ENCODE measurements around the gene KHDRBS2. TPM values are rescaled to one million over a fixed set of nuclear protein-coding genes. Genes with fewer than 3 reads are reported as not detected.

The KHDRBS2 gene
- total RNA-seq, 1 donor from 2014 or later, result 6.9 TPM

DNA sequence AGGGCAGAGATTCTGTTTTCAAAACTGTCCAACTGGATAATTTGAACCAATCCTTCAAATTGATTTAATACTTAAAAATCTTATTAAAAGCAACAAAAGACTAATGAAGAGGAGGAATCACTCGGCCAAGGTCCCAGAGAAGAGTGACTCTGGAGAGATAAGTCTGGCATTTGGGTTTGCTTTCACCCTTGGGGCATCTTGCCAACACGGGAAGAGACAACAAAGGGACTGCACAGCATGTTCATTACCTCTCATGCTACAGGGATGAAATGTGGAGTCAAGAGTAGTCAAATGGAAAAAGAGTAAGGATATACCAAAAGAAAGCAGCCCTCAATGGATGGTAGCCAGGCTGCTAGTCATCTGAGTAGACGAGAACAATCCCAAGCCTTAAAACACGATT is 68.2 kb downstream of the KHDRBS2 start:
- H3K4me3 Mint-ChIP-seq, result no peak overlapping the region
- H3K4me1 Mint-ChIP-seq, result peaks cover 3% of the 10 kb centered on the region
- no peaks in the 10 kb centered on the region for H3K27me3 Mint-ChIP-seq
- ATAC-seq (ENCODE audit: low read depth) (no peak), DNase-seq (no peak)
- ChIA-PET CTCF (no interaction called here), POLR2A (no interaction called here)
- peaks cover 10% of the 10 kb centered on the region for H3K36me3 Mint-ChIP-seq (ENCODE audit: low read depth)
- H3K27ac Mint-ChIP-seq, result no peak overlapping the region
- TF ChIP-seq, protein P1, sequence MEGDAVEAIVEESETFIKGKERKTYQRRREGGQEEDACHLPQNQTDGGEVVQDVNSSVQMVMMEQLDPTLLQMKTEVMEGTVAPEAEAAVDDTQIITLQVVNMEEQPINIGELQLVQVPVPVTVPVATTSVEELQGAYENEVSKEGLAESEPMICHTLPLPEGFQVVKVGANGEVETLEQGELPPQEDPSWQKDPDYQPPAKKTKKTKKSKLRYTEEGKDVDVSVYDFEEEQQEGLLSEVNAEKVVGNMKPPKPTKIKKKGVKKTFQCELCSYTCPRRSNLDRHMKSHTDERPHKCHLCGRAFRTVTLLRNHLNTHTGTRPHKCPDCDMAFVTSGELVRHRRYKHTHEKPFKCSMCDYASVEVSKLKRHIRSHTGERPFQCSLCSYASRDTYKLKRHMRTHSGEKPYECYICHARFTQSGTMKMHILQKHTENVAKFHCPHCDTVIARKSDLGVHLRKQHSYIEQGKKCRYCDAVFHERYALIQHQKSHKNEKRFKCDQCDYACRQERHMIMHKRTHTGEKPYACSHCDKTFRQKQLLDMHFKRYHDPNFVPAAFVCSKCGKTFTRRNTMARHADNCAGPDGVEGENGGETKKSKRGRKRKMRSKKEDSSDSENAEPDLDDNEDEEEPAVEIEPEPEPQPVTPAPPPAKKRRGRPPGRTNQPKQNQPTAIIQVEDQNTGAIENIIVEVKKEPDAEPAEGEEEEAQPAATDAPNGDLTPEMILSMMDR (IDR thresholded peaks at IDR 0.05), result no peak
- peaks cover 11% of the 10 kb centered on the region for H3K9me3 Mint-ChIP-seq
- intact Hi-C loops (cut with micrococcal nuclease), result no loop called here

DNA sequence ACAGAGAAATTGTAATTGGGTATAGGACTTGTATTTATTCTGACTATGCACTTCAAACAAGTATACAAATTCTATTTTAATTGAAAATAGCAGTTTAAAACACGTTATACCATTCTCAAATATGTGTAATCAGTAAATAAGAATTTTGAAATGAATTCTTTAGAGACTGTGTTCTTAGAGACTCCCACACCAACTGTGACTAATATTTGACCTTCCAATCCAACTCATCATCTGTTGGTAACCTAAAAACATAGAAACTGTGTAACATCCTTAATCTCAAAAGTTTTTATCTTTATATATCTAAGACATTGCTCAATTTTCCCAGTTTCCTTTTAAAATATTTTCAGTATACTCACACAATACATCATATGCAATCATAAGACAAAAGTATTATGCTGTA is 83.9 kb downstream of the KHDRBS2 start:
- H3K4me3 Mint-ChIP-seq, result no peak overlapping the region
- DNase-seq, result no peak
- H3K27me3 Mint-ChIP-seq, result no peaks in the 10 kb centered on the region
- peaks cover 18% of the 10 kb centered on the region for H3K4me1 Mint-ChIP-seq
- POLR2A ChIA-PET, result no interaction called here
- H3K36me3 Mint-ChIP-seq (ENCODE audit: low read depth), result no peaks in the 10 kb centered on the region
- CTCF ChIA-PET, result interaction anchor here (0.5 kb wide), 1 partner anchor 490 kb away, joined by 3 read pairs; no protein-coding TSS in a partner anchor
- intact Hi-C loops (cut with micrococcal nuclease), result no loop called here
- no peak overlapping the region for H3K27ac Mint-ChIP-seq
- TF ChIP-seq, protein P1 (IDR thresholded peaks at IDR 0.05), result no peak
- ATAC-seq (ENCODE audit: low read depth), result no peak
- no peaks in the 10 kb centered on the region for H3K9me3 Mint-ChIP-seq

DNA sequence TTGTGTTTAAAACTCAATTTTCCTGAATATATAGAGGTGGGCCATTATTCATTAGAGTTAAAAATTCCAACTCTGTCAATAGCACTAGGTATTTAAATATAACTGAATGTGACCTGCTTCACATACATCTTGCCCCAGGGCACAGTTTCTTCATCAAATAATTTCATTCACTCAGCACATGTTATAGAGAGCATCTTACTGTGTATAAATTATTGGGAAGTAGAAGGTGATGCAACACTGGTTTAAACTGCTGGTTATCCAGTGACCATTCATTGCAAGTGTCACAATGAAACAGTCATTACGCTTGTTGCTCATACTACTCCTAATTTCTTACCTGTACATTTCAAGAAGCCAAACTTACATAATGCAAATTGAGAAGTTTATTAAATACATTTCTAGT is 93.4 kb downstream of the KHDRBS2 start:
- CTCF ChIA-PET, result no interaction called here
- peaks cover 2% of the 10 kb centered on the region for H3K36me3 Mint-ChIP-seq (ENCODE audit: low read depth)

DNA sequence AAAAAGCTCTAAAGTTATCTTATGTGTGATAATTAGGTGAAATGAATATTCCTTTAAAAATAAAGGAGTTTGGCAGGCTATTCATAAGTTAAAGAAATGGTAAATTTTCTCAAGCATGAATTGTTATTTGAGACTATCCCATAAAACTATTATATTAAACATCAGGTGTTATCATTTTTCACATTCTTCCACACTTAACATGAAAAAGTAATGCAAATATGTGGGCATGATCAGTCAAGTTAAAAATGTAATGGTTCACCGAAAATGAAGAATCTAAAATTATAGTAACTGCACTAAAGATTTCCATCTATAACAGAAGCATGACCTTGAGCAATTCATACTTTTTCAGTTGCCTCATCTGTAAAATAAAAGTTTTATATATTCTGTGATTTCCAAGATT is 110.8 kb downstream of the KHDRBS2 start:
- intact Hi-C loops (cut with micrococcal nuclease), result no loop called here
- Mint-ChIP-seq H3K4me1 (peaks cover 13% of the 10 kb centered on the region), H3K36me3 (ENCODE audit: low read depth) (peaks cover 17% of the 10 kb centered on the region), H3K27me3 (no peaks in the 10 kb centered on the region), H3K9me3 (peaks cover 3% of the 10 kb centered on the region), H3K4me3 (no peak overlapping the region), H3K27ac (no peak overlapping the region)
- ChIA-PET CTCF (no interaction called here), POLR2A (no interaction called here)
- TF ChIP-seq, protein P1 (IDR thresholded peaks at IDR 0.05), result no peak
- ATAC-seq (ENCODE audit: low read depth) (no peak), DNase-seq (no peak)

More for the DNA sequence above, 93.4 kb downstream of the KHDRBS2 start:
- no peak overlapping the region for H3K4me3 Mint-ChIP-seq
- H3K4me1 Mint-ChIP-seq, result peaks cover 30% of the 10 kb centered on the region
- intact Hi-C loops (cut with micrococcal nuclease), result no loop called here
- no peaks in the 10 kb centered on the region for H3K27me3 Mint-ChIP-seq
- DNase-seq, result no peak
- TF ChIP-seq, protein P1 (IDR thresholded peaks at IDR 0.05), result no peak
- ATAC-seq (ENCODE audit: low read depth), result no peak
- peaks cover 2% of the 10 kb centered on the region for H3K9me3 Mint-ChIP-seq
- H3K27ac Mint-ChIP-seq, result no peak overlapping the region
- POLR2A ChIA-PET, result no interaction called here

DNA sequence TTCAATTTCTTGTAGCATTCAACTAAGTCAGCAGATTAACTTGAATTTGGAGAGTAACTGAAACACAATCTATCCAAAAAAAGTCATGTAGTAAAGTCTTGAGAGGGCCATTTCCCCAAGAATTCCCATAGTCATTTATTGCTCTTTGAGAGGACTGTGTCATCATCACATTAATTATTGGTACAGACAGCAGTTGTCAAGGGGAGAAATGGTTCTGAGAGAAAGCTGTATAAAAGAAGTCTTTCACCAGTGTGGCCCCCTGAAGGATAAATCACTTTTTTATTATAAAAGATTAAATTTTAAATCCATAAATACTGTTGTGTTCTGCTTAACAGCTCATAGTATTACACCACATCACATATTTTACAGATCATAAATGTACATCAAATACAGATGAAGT is 111.5 kb downstream of the KHDRBS2 start:
- ATAC-seq (ENCODE audit: low read depth), result no peak
- Mint-ChIP-seq H3K4me1 (peaks cover 13% of the 10 kb centered on the region), H3K4me3 (no peak overlapping the region), H3K27ac (no peak overlapping the region), H3K27me3 (no peaks in the 10 kb centered on the region), H3K9me3 (peaks cover 2% of the 10 kb centered on the region), H3K36me3 (ENCODE audit: low read depth) (peaks cover 19% of the 10 kb centered on the region)
- intact Hi-C loops (cut with micrococcal nuclease), result no loop called here
- CTCF ChIA-PET, result no interaction called here
- TF ChIP-seq, protein P1 (IDR thresholded peaks at IDR 0.05), result no peak
- no peak for DNase-seq
- POLR2A ChIA-PET, result no interaction called here
